Testis (tissue), 3 donors: Measurements from ENCODE around the gene ZMYND11. TPM values are rescaled to one million over a fixed set of nuclear protein-coding genes. Genes with fewer than 3 reads are reported as not detected.
"Not testable (repeated sequence)": the region's sequence is repeated elsewhere in the genome, so short reads cannot be mapped to it uniquely, and the experiment has no call there.

Experiments used
- DNase-seq: peaks from one replicate; pipeline ENCODE4 v3.0.0-alpha.2; 2019
- H3K27ac ChIP-seq, 2 donors: fragments of 200-600 bp; sonication (generic); one replicate each; pipeline ENCODE4 v1.5.1; 2019
- H3K27me3 ChIP-seq: fragments of 200-600 bp; sonication (generic); one replicate; pipeline ENCODE4 v1.5.1; 2019
- H3K36me3 ChIP-seq: fragments of 200-600 bp; sonication (generic); one replicate; pipeline ENCODE4 v1.5.1; 2017; ENCODE audit warnings: low read depth; ENCODE audit errors: missing control alignments
- H3K4me1 ChIP-seq: fragments of 200-600 bp; sonication (generic); one replicate; pipeline ENCODE4 v1.5.1; 2019
- H3K4me3 ChIP-seq, 2 donors: fragments of 200-600 bp; sonication (generic); one replicate each; pipeline ENCODE4 v1.5.1; 2017 to 2019
- H3K9me3 ChIP-seq: fragments of 200-600 bp; sonication (generic); one replicate; pipeline ENCODE4 v1.5.1; 2017
- POLR2A ChIP-seq: fragments of 450-650 bp; IDR thresholded peaks from one replicate; pipeline ENCODE4 v1.6.1; 2017; ENCODE audit warnings: antibody characterized with exemption, mild to moderate bottlenecking, moderate library complexity
- WGBS, 2 donors: methylation state at CpG; one replicate each; pipeline ENCODE4 v1.1.5; 2018; 5-methylcytosine and 5-hydroxymethylcytosine counted together
- intact Hi-C: fragments of 100-400 bp; cut with DNase I; formaldehyde crosslinking; loops from one replicate; pipeline ENCODE4 v1.15.1; 2023; ENCODE audit warnings: low total_unique reads
- polyA plus RNA-seq: library from polyadenylated mRNA; stranded (reverse); fragments of 350-450 nt; fragmentation: Illumina TruSeq; extraction: RNeasy Lipid Tissue Mini Kit (QIAGEN cat#74804); gene quantifications from one replicate; pipeline ENCODE4 v1.2.3, GENCODE V29; 2014; ENCODE audit warnings: low read depth, low replicate concordance; ENCODE audit not compliant: insufficient read depth
- total RNA-seq, 2 donors: library from RNA; depleted of rRNA; stranded (reverse); fragments of >200 nt; gene quantifications; one replicate each; pipeline ENCODE4 v1.2.3, GENCODE V29; 2016
- TF ChIP-seq, protein P1 (sequence below), 3 experiments: fragments of 450-650 bp in 2 of 3; fragments of 200-600 bp in 1 of 3; sonication (generic) in 1 of 3; IDR thresholded peaks; one replicate each; pipeline ENCODE4 v1.5.1; 2016 to 2019; ENCODE audit warnings: antibody characterized with exemption in 3 of 3, mild to moderate bottlenecking in 2 of 3, moderate library complexity in 1 of 3

Gene ZMYND11
- total and polyA plus RNA-seq, 3 donors from 2014 or later = 55.8 to 66.2 (median 61.0) TPM

DNA sequence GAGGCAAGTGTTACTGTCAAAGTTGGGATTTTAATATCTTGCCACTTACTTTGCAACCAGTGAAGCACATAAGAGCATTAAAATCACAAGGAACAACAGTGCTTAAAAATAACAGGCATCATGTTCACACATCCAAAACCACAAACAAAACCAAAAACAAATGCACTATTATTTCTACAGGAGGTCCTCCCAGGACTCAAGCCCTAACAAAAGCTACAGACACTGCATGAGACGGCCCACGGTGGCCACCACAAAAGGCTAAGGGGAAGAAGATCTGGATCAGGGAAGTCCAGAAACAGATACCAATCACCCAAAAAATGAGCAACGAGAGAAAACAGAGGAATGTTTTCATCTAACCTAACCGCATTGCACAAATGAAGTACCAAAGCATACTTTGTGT is 158.4 kb downstream of the ZMYND11 start:
- intact Hi-C loops = no loop called here
- Histone ChIP-seq H3K36me3 (no peaks in the 10 kb centered on the region), H3K27ac (no peak overlapping the region), H3K4me1 (peaks cover 6% of the 10 kb centered on the region), H3K9me3 (no peaks in the 10 kb centered on the region), H3K4me3 (no peak overlapping the region), H3K27me3 (no peaks in the 10 kb centered on the region)
- no peak for DNase-seq
- 73 to 84% methylated on average over 4 of the region's 4 CpGs for WGBS, 2 donors
- TF ChIP-seq, protein P1, sequence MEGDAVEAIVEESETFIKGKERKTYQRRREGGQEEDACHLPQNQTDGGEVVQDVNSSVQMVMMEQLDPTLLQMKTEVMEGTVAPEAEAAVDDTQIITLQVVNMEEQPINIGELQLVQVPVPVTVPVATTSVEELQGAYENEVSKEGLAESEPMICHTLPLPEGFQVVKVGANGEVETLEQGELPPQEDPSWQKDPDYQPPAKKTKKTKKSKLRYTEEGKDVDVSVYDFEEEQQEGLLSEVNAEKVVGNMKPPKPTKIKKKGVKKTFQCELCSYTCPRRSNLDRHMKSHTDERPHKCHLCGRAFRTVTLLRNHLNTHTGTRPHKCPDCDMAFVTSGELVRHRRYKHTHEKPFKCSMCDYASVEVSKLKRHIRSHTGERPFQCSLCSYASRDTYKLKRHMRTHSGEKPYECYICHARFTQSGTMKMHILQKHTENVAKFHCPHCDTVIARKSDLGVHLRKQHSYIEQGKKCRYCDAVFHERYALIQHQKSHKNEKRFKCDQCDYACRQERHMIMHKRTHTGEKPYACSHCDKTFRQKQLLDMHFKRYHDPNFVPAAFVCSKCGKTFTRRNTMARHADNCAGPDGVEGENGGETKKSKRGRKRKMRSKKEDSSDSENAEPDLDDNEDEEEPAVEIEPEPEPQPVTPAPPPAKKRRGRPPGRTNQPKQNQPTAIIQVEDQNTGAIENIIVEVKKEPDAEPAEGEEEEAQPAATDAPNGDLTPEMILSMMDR (IDR thresholded peaks at IDR 0.05) = no peak

DNA sequence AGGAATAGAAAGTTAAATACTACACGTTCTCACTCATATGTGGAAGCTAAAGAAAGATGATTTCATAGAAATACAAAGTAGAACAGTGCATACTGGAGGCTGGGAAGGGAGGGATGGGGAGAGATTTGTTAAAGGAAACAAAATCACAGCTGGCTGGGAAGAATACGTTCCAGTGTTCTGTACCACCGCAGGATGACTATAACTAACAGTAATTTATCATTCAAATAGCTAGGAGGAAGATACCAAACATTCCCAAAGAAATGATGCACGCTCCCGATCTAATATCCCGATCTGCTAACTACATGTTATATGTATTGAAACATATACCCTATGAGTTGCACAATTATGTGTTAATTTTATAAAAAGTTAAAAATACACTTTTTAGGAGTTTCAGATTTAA is 162.3 kb downstream of the ZMYND11 start:
- no peak overlapping the region for H3K4me3 ChIP-seq
- 40 to 59% methylated on average over 6 of the region's 6 CpGs for WGBS, 2 donors
- no peaks in the 10 kb centered on the region for H3K9me3 ChIP-seq
- TF ChIP-seq POLR2A = no peak
- TF ChIP-seq, protein P1 (IDR thresholded peaks at IDR 0.05) = no peak
- no peak for DNase-seq
- H3K4me1 ChIP-seq = peaks cover 6% of the 10 kb centered on the region
- H3K27me3 ChIP-seq = no peaks in the 10 kb centered on the region
- H3K36me3 ChIP-seq = no peaks in the 10 kb centered on the region
- intact Hi-C loops = no loop called here
- no peak overlapping the region for H3K27ac ChIP-seq

DNA sequence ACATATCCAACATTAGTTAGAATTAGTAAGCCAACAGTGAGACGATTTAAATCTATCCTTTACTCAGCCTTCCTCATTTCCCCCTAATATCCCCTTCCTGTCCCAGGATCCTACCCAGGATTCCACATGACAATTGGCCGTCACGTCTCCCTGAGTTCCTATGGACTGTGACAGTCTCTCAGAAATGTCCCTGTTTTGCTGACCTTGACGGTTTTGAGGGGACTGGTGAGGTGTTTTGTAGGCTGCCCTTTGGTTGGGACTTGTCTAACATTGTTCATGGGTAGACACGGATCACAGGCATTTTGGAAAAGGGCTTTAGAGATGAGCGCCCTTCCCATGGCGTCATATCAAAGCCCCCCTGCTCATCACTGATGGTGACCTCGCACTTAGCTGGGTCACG is 162.8 kb downstream of the ZMYND11 start:
- intact Hi-C loops = no loop called here
- no peaks in the 10 kb centered on the region for H3K9me3 ChIP-seq
- TF ChIP-seq, protein P1 (IDR thresholded peaks at IDR 0.05) = no peak
- no peak for TF ChIP-seq POLR2A
- no peaks in the 10 kb centered on the region for H3K27me3 ChIP-seq
- H3K27ac ChIP-seq = no peak overlapping the region
- peaks cover 6% of the 10 kb centered on the region for H3K4me1 ChIP-seq
- no peak overlapping the region for H3K4me3 ChIP-seq
- DNase-seq = no peak
- WGBS, 2 donors = 80 to 86% methylated on average over 5 to 9 of the region's 9 CpGs
- H3K36me3 ChIP-seq = no peaks in the 10 kb centered on the region

DNA sequence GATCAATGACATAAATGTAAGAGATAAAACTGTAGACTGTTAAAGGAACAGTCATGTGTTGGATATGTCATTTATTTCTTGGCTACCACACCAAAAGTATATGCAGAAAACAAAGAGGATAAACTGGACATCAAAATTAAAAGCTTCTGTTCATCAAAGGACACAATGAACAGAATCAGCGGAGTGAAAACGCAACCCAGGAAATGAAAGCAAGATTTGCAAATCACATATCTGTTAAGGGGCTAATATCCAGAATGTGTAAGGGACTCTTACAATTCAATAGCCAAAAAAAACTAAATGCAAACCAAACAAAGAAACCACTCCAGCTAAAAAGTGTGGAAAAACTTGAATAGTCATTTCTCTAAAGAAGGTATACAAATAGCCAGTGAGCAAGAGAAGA is 164.3 kb downstream of the ZMYND11 start:
- TF ChIP-seq POLR2A = no peak
- TF ChIP-seq, protein P1 (IDR thresholded peaks at IDR 0.05) = no peak
- no peak overlapping the region for H3K27ac ChIP-seq
- WGBS, 2 donors = 89 to 95% methylated on average over 2 of the region's 2 CpGs
- H3K4me3 ChIP-seq = no peak overlapping the region
- no peaks in the 10 kb centered on the region for H3K27me3 ChIP-seq
- H3K36me3 ChIP-seq = no peaks in the 10 kb centered on the region
- no peaks in the 10 kb centered on the region for H3K9me3 ChIP-seq
- intact Hi-C loops = no loop called here
- H3K4me1 ChIP-seq = peaks cover 6% of the 10 kb centered on the region
- DNase-seq = no peak

DNA sequence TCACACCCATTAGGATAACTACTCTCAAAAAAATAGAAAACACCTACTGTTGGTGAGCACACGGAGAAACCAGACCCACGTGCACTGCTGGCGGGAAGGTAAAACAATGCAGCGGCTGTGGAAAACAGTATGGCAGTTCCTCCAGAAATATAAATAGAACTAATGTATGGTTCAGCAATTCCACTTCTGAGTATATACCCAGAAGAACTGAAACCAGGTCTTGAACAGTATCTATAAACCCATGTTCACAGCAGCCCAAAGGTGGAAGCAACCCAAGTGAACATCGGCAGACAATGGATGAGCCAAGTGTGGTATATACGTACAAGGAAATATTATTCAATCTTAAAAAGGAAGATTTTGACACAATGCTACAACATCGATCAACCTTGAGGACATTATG is 164.7 kb downstream of the ZMYND11 start:
- 62 to 82% methylated on average over 7 of the region's 7 CpGs for WGBS, 2 donors
- Histone ChIP-seq H3K4me3 (peak overlapping the region; percentile 22 to 31), H3K27ac (no peak overlapping the region), H3K4me1 (peaks cover 6% of the 10 kb centered on the region), H3K9me3 (no peaks in the 10 kb centered on the region), H3K36me3 (no peaks in the 10 kb centered on the region), H3K27me3 (no peaks in the 10 kb centered on the region)
- no peak for TF ChIP-seq POLR2A
- TF ChIP-seq, protein P1 (IDR thresholded peaks at IDR 0.05) = no peak
- intact Hi-C loops = no loop called here
- no peak for DNase-seq

DNA sequence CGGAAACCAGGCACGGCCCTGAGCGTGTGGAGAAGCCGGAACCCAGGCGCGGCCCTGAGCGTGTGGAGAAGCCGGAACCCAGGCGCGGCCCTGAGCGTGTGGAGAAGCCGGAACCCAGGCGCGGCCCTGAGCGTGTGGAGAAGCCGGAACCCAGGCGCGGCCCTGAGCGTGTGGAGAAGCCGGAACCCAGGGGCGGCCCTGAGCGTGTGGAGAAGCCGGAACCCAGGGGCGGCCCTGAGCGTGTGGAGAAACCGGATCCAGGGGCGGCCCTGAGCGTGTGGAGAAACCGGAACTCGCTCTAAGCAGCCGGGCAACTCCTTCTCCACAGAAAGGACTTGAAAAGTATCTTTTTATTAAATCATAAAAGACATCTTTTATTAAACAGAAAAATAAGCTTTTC is 165.3 kb downstream of the ZMYND11 start:
- H3K36me3 ChIP-seq, H3K27ac ChIP-seq, DNase-seq, intact Hi-C loops, H3K9me3 ChIP-seq, H3K27me3 ChIP-seq, H3K4me1 ChIP-seq: not testable (repeated sequence)
- H3K4me3 ChIP-seq = peak overlapping the region; percentile 22 to 31
- 43 to 79% methylated on average over 31 of the region's 31 CpGs for WGBS, 2 donors
